NB4 (cell line): Measurements from ENCODE around the gene RFX4.

Source experiments
- DNase-seq: peaks from one replicate; pipeline ENCODE4 v3.0.0; 2010; ENCODE audit warnings: low read depth
- H3K4me3 ChIP-seq: one replicate; pipeline ENCODE4 v1.5.1; 2011; ENCODE audit warnings: mild to moderate bottlenecking, low read depth, low read length, moderate library complexity
- CTCF ChIP-seq: IDR thresholded peaks from one replicate; pipeline ENCODE4 v1.5.1; 2012; ENCODE audit warnings: low read depth, low read length
- MAX ChIP-seq: IDR thresholded peaks from 2 replicates; pipeline ENCODE4 v1.6.1; 2011; ENCODE audit warnings: low read depth, low read length
- MYC ChIP-seq: IDR thresholded peaks from 2 replicates; pipeline ENCODE4 v1.6.1; 2011; ENCODE audit warnings: low read depth, low read length
- POLR2A ChIP-seq: IDR thresholded peaks from 2 replicates; pipeline ENCODE4 v1.6.1; 2011; ENCODE audit warnings: mild to moderate bottlenecking; ENCODE audit not compliant: insufficient read length; ENCODE audit errors: extremely low read depth

Gene RFX4

DNA sequence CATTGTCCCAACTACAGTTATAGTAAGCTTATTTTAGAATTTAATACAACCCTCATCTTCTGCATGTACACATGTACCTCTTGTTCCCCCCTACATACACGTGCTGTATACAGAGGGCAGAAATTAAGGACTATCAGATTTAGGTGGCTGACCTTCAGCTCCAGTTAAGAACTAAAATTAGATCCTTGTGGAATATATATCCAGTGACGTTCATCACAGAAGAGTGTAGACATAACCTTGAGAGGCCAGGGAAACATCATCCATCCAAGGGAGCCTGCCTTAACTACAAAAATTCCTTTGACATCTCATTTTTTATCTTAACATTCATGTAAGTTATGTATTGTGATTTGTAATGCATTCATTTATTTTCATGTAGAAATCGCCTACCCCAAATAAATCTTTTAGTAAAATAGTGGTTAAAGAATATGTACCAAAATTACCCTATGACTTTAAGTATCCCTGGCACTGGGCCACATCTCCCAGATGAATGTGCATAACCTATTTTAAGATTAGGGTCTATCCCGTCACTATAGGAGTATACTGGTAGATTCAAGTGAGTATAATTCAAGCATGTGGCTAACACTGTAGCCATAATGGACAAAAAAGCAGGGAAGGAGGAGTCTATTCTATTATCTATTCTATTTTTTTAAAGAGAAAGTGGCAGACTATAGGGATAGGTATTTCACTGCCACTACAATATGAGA is 219.2 kb downstream of the RFX4 start:
- no peak for TF ChIP-seq CTCF

DNA sequence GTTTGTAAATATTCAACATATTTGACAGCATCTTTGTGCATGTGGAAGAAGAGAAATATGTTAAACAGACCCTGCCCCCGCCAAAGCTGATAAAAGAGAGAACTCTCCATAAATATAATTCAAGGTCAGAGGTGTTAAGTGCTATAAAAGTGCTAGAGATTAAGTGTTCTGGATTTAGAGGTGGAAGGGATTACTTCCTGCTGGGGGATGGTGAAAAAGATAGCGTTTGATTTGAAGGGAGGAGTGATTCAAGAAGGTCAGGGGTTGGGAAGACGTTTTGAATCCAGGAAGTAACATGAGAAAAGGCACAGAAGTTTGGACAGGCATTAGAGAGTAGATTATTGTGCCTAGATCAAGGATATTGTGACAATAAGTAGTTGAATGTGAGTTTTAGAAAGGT is 221.9 kb downstream of the RFX4 start:
- no peak for DNase-seq
- TF ChIP-seq MAX (no peak), POLR2A (no peak), MYC (no peak), CTCF (no peak)
- no peak overlapping the region for H3K4me3 ChIP-seq

More for the DNA sequence above, 219.2 kb downstream of the RFX4 start:
- no peak overlapping the region for H3K4me3 ChIP-seq
- no peak for DNase-seq
